Measurements from ENCODE around the gene RTN4IP1. TPM values are rescaled to one million over a fixed set of nuclear protein-coding genes. Genes with fewer than 3 reads are reported as not detected.

RTN4IP1 gene
- total RNA-seq, 4 donors from 2014 or later: 9.1 to 19.1 (median 13.1) TPM

- in situ Hi-C loops (cut with MboI; ENCODE audit: low pct_ligation_motif_present in 1 of 4, low pct_unique_long_range_greater_than_20kb in 1 of 4, low sequenced_read_pairs in 3 of 4): no loop called here
- no peak overlapping the region for H3K4me3 ChIP-seq
- peak overlapping the region; percentile 60 to 72 (median 66) for H3K27ac ChIP-seq
- H3K9me3 ChIP-seq: no peaks in the 10 kb centered on the region
- H3K36me3 ChIP-seq: peaks cover 0 to 16% (median 2%) of the 10 kb centered on the region in 4 donors
- H3K4me1 ChIP-seq: peaks cover 3 to 46% (median 22%) of the 10 kb centered on the region in 4 donors
- TF ChIP-seq CTCF (IDR thresholded peaks at IDR 0.05): no peak
- no peak for TF ChIP-seq POLR2AphosphoS5 (IDR thresholded peaks at IDR 0.05)
- no peak for TF ChIP-seq EP300 (IDR thresholded peaks at IDR 0.05; ENCODE audit: low read depth)
- no peak for TF ChIP-seq POLR2A (IDR thresholded peaks at IDR 0.05)
- no peak for DNase-seq
- H3K27me3 ChIP-seq: no peaks in the 10 kb centered on the region
- 46 to 74% methylated on average over 1 of the region's 1 CpG for WGBS, 2 donors (ENCODE audit: low coverage in 1 of 2)
- intact Hi-C loops (cut with DNase I; ENCODE audit: low total_unique reads): no loop called here
Observed at GRCh38 chr6:106525882-106526275, 103.4 kb downstream of the RTN4IP1 start.

GRCh38 chr6:106525107-106525881 is 104.0 kb downstream of the RTN4IP1 start:
- Histone ChIP-seq H3K36me3 (peaks cover 0 to 16% (median 1%) of the 10 kb centered on the region in 4 donors), H3K4me3 (peak overlapping the region in 1 of 4 donors; percentile 32), H3K4me1 (peaks cover 3 to 51% (median 22%) of the 10 kb centered on the region in 4 donors), H3K27ac (peak overlapping the region; percentile 60 to 72 (median 66)), H3K27me3 (no peaks in the 10 kb centered on the region), H3K9me3 (no peaks in the 10 kb centered on the region)
- 9 to 19% methylated on average over 7 of the region's 7 CpGs for WGBS, 2 donors (ENCODE audit: low coverage in 1 of 2)
- DNase-seq: no peak
- TF ChIP-seq POLR2A (IDR thresholded peaks at IDR 0.05): no peak
- TF ChIP-seq POLR2AphosphoS5 (IDR thresholded peaks at IDR 0.05): peak in 1 of 3 donors; percentile 66
- TF ChIP-seq EP300 (IDR thresholded peaks at IDR 0.05; ENCODE audit: low read depth): no peak
- TF ChIP-seq CTCF (IDR thresholded peaks at IDR 0.05): no peak
- in situ Hi-C loops (cut with MboI; ENCODE audit: low pct_ligation_motif_present in 1 of 4, low pct_unique_long_range_greater_than_20kb in 1 of 4, low sequenced_read_pairs in 3 of 4): no loop called here
- intact Hi-C loops (cut with DNase I; ENCODE audit: low total_unique reads): no loop called here

- H3K4me1 ChIP-seq: peaks cover 3 to 66% (median 27%) of the 10 kb centered on the region in 4 donors
- peak overlapping the region in 1 of 4 donors; percentile 26 for H3K4me3 ChIP-seq
- no peaks in the 10 kb centered on the region for H3K9me3 ChIP-seq
- DNase-seq: no peak
- in situ Hi-C loops (cut with MboI; ENCODE audit: low pct_ligation_motif_present in 1 of 4, low pct_unique_long_range_greater_than_20kb in 1 of 4, low sequenced_read_pairs in 3 of 4) (no loop called here), intact Hi-C loops (cut with DNase I; ENCODE audit: low total_unique reads) (no loop called here)
- H3K27ac ChIP-seq: peak overlapping the region in 3 of 4 donors; percentile 66 to 72 (median 66)
- no peaks in the 10 kb centered on the region for H3K27me3 ChIP-seq
- 54 to 64% methylated on average over 6 of the region's 6 CpGs for WGBS, 2 donors (ENCODE audit: low coverage in 1 of 2)
- H3K36me3 ChIP-seq: no peaks in the 10 kb centered on the region
- TF ChIP-seq POLR2AphosphoS5 (IDR thresholded peaks at IDR 0.05): no peak
- TF ChIP-seq POLR2A (IDR thresholded peaks at IDR 0.05): no peak
- TF ChIP-seq EP300 (IDR thresholded peaks at IDR 0.05; ENCODE audit: low read depth): no peak
- no peak for TF ChIP-seq CTCF (IDR thresholded peaks at IDR 0.05)
Observed at GRCh38 chr6:106522562-106523250, 106.6 kb downstream of the RTN4IP1 start.

Small RNA genes within 50 kb of the gene (small RNA-seq; reads per million reads assigned to genes)
- gene RNU6-527P: 0 reads per million in 4 donors

Other genes starting within 250 kb of the RTN4IP1 start
- gene QRSL1, start 80 bp upstream of the RTN4IP1 start, total RNA-seq: 10 to 100 TPM in 3 of 4 donors, 1 to 10 TPM in 1; 2.4 to 17.3 (median 12.6) TPM

Data from transverse colon (tissue), 4 donors.